Activated CD4-positive, alpha-beta T cell treated with anti-CD3 and anti-CD28 coated beads, Interleukin-2, amount 50 U/mL, for 4 hours (primary cell): Measurements from ENCODE around the gene C3AR1.
"Not testable (repeated sequence)": the region's sequence is repeated elsewhere in the genome, so short reads cannot be mapped to it uniquely, and the experiment has no call there.

Experiments
- DNase-seq, 2 experiments: peaks; one replicate each; pipeline ENCODE4 v3.0.0-alpha.2; 2020

The C3AR1 gene

DNA sequence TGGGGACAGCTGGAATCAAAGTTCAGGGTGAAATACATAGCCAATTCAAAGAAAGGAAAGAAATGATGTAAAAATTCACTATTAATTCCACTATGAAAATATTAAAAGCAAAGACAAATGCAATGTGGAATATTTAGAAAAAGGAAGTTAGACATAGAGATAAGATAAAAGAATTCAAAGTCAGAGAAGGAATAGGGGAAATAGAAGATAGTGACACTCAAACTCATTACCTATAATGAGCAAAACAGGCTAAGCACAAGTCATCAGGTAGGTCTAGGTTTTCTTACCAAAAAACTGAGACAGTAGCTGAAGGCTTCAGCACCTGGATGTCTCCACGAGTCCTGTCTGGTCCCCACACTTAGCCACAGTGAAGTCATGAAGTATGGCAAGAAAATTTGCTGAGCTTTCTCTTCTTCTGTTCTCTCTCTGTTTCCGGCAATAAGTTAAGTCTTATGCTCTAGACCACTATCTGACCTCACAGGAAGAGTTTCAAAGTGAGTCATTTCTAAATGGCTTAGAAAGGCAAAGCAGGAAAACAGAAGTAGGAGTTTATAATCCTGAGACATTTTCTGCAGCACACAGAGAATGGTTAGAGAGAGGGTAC, at the start of gene C3AR1:
C3AR1 (minus strand) TSS at position 369 of the 604 bp plus-strand sequence. CDS start 6,174 bp downstream, outside the sequence.
- DNase-seq: peak; percentile 21 to 25

- not testable (repeated sequence) for DNase-seq
These were observed 47.0 kb upstream of the C3AR1 start for GRCh38 chr12:8113117-8113516.

DNA sequence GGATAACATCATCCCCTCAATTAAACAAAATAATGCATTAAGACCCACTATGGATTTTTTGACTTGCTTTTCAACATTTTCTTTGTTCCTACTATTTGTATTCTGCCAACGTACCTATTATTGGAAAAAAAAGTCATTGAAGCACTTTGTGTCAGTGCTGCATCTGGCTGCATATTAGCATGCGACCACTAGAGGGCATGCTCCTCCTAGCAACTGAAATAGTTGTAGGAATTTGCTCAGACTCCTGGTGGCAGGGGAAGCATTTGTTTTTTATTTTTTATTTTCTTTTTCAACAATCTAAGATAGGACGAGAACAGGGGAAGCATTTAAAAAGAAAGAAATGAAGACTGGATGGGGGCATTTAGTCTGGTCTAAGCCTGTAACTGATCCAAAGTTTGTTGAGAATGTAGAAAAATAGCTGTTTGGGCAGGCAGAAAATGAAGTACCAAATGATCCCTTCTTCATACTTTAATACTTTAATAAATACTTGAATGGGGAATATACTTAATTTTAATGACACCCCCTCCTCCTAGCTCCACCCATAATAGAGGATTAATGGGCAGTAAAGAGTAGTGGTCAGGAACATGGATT, 42.7 kb upstream of the C3AR1 start:
- DNase-seq: peak; percentile 76 to 79

GRCh38 chr12:8099235-8099634, 33.1 kb upstream of the C3AR1 start:
- DNase-seq: no peak

GRCh38 chr12:8096281-8096915, 30.2 kb upstream of the C3AR1 start:
- DNase-seq: no peak

GRCh38 chr12:8093291-8093690, 27.1 kb upstream of the C3AR1 start:
- no peak for DNase-seq

- DNase-seq: no peak
These were observed 23.6 kb upstream of the C3AR1 start for GRCh38 chr12:8089716-8090115.

DNA sequence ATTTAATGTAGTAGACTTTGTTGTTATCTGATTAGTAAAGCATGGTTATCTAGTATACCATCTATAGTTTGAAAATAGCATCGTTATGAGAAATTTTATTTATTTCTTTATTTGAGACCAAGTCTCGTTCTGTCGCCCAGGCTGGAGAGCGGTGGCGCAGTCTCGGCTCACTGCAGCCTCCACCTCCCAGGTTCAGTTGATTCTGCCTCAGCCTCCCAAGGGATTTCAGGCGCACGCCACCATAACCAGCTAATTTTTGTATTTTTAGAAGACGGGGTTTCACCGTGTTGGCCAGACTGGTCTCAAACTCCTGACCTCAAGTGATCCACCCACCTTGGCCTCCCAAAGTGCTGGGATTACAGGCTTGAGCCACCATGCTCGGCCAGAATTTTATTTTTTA, 23.1 kb upstream of the C3AR1 start:
- DNase-seq: not testable (repeated sequence)

DNA sequence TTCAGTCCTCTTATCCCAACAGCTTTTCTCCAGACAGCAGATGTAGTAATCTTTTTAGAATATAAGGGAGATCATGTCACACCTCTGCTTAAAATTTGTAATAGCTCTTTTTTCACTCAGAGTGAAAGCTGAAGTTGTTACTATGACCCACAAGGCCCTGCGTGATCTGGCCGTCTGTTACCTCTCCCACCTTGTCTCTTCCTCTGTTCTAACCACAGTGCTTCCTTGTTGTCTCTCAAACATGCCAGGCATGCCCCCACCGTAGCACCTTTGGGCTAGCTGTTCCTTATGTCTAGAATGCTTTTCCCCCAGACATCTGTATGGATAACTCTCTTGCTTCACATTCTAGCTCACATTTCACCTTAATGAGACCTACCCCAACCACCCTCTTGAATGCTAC, 22.4 kb upstream of the C3AR1 start:
- peak; percentile 10 to 21 for DNase-seq

DNA sequence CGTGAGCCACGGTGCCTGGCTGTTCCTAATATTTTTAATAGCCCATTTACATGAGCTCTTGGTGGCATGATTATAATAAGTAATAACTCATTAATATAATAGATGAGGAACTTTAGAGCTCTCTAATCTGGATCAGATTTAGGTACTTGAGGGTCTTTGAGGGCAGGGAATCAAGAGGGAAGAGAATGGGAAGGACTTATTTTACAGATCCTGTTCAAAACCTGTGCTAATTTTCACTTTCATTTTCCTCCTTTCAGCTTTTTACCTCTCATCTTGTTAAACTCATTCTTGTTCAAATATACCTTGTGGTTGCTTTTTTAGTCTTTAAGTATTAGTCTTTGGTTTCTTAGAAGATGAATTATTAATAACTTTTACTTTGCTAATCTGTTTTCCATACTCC, 21.5 kb upstream of the C3AR1 start:
- no peak for DNase-seq

DNA sequence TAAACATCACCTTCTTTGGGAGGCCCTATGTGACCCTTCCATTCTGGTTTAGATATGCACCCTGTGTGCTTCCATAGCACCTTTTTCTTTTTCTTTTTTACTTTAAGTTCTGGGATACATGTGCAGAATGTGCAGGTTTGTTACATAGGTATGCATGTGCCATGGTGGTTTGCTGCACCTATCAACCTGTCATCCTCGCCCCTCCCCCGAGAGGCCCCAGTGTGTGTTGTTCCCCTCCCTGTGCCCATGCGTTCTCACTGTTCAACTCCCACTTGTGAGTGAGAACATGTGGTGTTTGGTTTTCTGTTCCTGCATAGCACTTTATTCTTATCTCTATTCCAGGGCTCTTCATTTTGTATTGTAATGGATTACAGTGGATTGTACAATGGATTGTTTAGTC, 18.2 kb upstream of the C3AR1 start:
- peak in 1 of 2 experiments; percentile 21 for DNase-seq

DNA sequence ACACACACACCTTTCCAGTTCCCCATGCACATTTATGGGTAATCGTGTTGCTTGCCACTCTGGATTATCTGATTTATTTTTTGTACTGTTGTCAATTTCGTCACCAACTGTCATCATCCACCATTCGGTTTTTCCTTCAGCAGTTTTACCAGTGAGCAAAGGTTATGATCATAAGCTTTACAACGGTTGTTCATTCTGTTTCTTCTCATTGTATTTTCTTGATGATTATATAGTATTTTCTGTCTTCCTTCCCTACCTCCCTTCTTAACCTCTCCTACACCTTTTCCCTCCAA, 16.6 kb upstream of the C3AR1 start:
- DNase-seq: no peak

GRCh38 chr12:8081251-8081920, 15.2 kb upstream of the C3AR1 start:
- peak; percentile 15 to 17 for DNase-seq

GRCh38 chr12:8080120-8080519, 14.0 kb upstream of the C3AR1 start:
- no peak for DNase-seq

DNA sequence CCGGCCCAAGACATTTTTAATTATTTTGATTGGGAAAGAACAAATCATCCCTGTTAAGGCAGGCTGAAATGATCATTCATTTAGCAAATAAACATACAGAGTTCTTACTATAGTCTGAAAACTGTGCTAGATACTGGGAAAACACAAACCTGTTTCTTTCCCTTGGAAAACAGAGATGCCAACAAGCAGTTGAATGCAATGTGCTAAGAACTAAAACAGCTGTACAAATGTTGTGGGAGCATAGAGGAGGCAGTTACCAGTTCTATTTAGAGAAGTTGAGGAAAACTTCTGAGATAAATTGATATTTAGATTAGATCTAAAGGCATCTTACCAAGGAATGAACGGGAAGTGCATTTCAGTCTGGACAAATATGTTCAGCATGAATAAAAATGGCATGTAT, 12.8 kb upstream of the C3AR1 start:
- no peak for DNase-seq

GRCh38 chr12:8078398-8078797, 12.2 kb upstream of the C3AR1 start:
- peak; percentile 51 to 60 for DNase-seq

- no peak for DNase-seq
These were observed 11.0 kb upstream of the C3AR1 start for GRCh38 chr12:8077207-8077606.

DNA sequence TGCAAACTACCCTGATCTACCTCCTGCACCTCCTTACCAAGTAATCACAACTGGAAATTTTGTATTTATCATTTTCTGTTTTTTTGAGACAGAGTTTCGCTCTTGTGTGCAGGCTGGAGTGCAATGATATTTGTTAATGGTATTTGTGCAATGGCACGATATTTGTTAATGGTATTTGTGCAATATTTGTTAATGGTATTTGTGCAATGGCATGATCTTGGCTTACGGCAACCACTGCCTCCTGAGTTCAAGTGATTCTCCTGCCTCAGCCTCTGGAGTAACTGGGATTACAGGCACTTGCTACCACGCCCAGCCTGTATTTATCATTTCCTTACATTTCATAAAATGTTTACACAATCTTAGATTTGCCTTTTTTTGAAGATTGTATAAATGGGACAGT, 10.2 kb upstream of the C3AR1 start:
- no peak for DNase-seq

- no peak for DNase-seq
These were observed 9.8 kb upstream of the C3AR1 start for GRCh38 chr12:8075935-8076334.

- DNase-seq: not testable (repeated sequence)
These were observed 5.7 kb upstream of the C3AR1 start for GRCh38 chr12:8071820-8072219.

- DNase-seq: no peak
These were observed 3.4 kb upstream of the C3AR1 start for GRCh38 chr12:8069582-8069981.

DNA sequence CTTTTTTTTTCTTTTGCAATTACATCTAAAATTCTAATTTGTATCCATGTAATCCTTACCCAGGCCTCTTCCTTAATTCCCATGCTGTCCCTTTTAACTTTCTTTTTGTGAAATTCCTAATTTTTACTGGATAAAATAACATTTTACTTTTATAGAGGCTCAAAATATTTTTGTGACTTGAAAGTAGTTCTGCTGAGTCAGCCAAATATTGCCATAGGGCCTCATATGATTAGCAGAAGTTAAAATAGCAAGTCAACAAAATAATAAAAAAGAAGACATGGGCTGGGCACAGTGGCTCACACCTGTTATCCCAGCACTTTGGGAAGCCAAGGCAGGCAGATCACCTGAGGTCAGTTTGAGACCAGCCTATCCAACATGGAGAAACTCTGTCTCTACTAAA, 2.0 kb downstream of the C3AR1 start:
- DNase-seq: no peak

DNA sequence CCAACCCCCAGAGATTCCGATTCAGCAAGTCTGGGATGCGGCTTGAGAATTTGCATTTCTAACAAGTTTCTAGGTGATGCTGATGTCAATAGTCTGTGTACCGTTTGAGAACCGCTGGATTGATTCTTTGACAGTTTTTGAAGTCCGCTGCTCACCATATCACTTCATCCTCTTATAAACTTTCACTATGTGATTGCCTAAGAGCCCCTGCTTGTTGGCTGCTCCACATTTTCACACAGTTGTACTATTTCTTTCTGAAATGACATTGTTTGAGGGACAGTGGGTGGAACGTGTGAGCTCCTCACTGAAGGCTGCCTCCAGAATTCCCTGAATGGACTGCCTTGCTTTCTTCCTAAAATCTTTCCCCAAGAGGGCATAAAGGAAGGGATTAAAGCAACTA, 7.7 kb downstream of the C3AR1 start:
- DNase-seq: no peak

DNA sequence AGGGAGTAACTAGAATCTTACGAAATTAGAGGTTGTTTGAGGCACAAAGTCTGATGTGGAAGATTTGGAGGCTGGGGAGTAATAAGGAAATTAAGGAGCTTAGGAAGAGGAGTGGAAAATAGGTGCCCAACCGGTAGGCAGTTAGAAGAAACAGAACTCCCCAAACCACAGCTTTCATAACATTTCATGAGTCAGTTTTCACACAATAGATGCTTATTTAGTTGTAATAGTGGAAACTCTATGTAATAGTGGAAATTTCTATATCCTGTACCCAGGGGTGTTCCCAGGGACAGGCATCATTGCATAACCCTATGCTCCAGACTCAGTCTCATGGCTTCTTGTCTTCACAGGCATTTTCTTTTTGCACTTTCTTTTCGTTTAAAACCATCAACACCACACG, 8.3 kb downstream of the C3AR1 start:
- no peak for DNase-seq
